ENCODE data around the gene SYNGR1. TPM values are rescaled to one million over a fixed set of nuclear protein-coding genes. Genes with fewer than 3 reads are reported as not detected.

Gene SYNGR1
- total and polyA plus RNA-seq, 2 of the 8 experiments (the other 6 are each of a cell fraction or from before 2014, with no cell fraction given): 32.5 to 84.7 TPM

- Histone ChIP-seq H2BK120ac (replicated peaks; ENCODE audit: low read depth, low read length) (no peak overlapping the region), H3K4ac (replicated peaks; ENCODE audit: insufficient read length, low read depth, low read length) (peak overlapping the region; percentile 19), H3K4me3 (ENCODE audit: extremely low read depth in 1 of 4, insufficient read depth in 2 of 4, low read depth in 3 of 4, low read length in 4 of 4) (no peak overlapping the region), H2AFZ (ENCODE audit: low read length) (no peak overlapping the region), H3K79me1 (ENCODE audit: low read depth, low read length) (peaks cover 6% of the 10 kb centered on the region; the same call in 1 of the 2 replicates), H3K9ac (replicated peaks in 1 of 4; ENCODE audit: extremely low read depth in 1 of 4, low read depth in 3 of 4, low read length in 3 of 4) (no peak overlapping the region; a peak in 1 of 7 replicates), H2BK15ac (ENCODE audit: low read length) (peak overlapping the region; percentile 61; the same call in 1 of the 2 replicates), H3K79me2 (ENCODE audit: control insufficient read depth in 1 of 2, insufficient read depth in 2 of 2, low read length in 2 of 2) (peaks cover 0 to 4% of the 10 kb centered on the region in 2 experiments; a peak in 1 of 4 replicates), H3K23me2 (ENCODE audit: low read depth, low read length) (no peaks in the 10 kb centered on the region), H3K4me1 (replicated peaks in 1 of 4; ENCODE audit: control insufficient read depth in 3 of 4, insufficient read depth in 4 of 4, low read length in 3 of 4) (peaks cover 4 to 39% (median 26%) of the 10 kb centered on the region in 4 experiments), H4K8ac (ENCODE audit: extremely low read depth, insufficient read depth, low read length) (no peak overlapping the region), H2BK5ac (ENCODE audit: low read depth, low read length) (peak overlapping the region; percentile 49; the same call in 1 of the 2 replicates), H4K5ac (ENCODE audit: insufficient read length, low read depth, low read length) (peak overlapping the region; percentile 12), H3K23ac (ENCODE audit: insufficient read length) (no peak overlapping the region), H4K20me1 (replicated peaks in 1 of 2; ENCODE audit: control insufficient read depth in 1 of 2, insufficient read depth in 2 of 2, low read length in 2 of 2) (peaks cover 5 to 8% of the 10 kb centered on the region in 2 experiments), H3K14ac (ENCODE audit: insufficient read length) (no peak overlapping the region), H2AK5ac (ENCODE audit: low read depth, low read length) (peak overlapping the region; percentile 86; the same call in 1 of the 2 replicates), H3K9me3 (ENCODE audit: insufficient read depth in 2 of 2, low read depth in 1 of 2, low read length in 1 of 2) (no peaks in the 10 kb centered on the region), H3K27me3 (replicated peaks in 1 of 4; ENCODE audit: control insufficient read depth in 3 of 4, extremely low read depth in 1 of 4, insufficient read depth in 3 of 4, low read length in 3 of 4) (0 out of 7 replicates have a peak, but pooled peaks cover 0 to 2% (median 0%) of the 10 kb centered on the region in 4 experiments), H3K4me2 (ENCODE audit: insufficient read depth in 1 of 2, low read depth in 2 of 2, low read length in 2 of 2) (peak overlapping the region; percentile 21 to 40; a peak in 3 of 4 replicates), H3K18ac (ENCODE audit: extremely low read depth, low read length) (peak overlapping the region; percentile 68; the same call in 1 of the 2 replicates), H2BK20ac (ENCODE audit: low read length) (no peak overlapping the region), H3K27ac (ENCODE audit: low read depth, low read length) (peak overlapping the region; percentile 12; the same call in 1 of the 2 replicates), H3K56ac (replicated peaks; ENCODE audit: insufficient read length, low read depth, low read length) (no peak overlapping the region), H3K36me3 (ENCODE audit: control insufficient read depth in 2 of 4, insufficient read depth in 4 of 4, low read length in 3 of 4) (peaks cover 0 to 5% (median 0%) of the 10 kb centered on the region in 4 experiments; a peak in 2 of 8 replicates), H2BK12ac (ENCODE audit: low read depth, low read length) (peak overlapping the region; percentile 77; the same call in 1 of the 2 replicates), H4K91ac (replicated peaks; ENCODE audit: insufficient read length, low read length) (peak overlapping the region; percentile 76)
- peak; percentile 77 for TF ChIP-seq ASH2L (IDR thresholded peaks at IDR 0.05; ENCODE audit: low read length)
- TF ChIP-seq CTBP2 (IDR thresholded peaks at IDR 0.05; ENCODE audit: borderline replicate concordance, insufficient read depth, insufficient read length, low read length): no peak
- peak; percentile 62; the same call in 1 of the 2 replicates for TF ChIP-seq SP1 (IDR thresholded peaks at IDR 0.05; ENCODE audit: low read depth, low read length)
- TF ChIP-seq RBBP5 (IDR thresholded peaks at IDR 0.05; ENCODE audit: borderline replicate concordance, low read depth, low read length): peak; percentile 90
- TF ChIP-seq JUND (IDR thresholded peaks at IDR 0.05; ENCODE audit: low read length): no peak
- peak; percentile 28; the same call in 1 of the 2 replicates for TF ChIP-seq MAX (IDR thresholded peaks at IDR 0.05)
- POLR2A ChIA-PET (ENCODE audit: partially characterized antibody): interaction anchor here (0.7 to 22.5 kb wide), 4 partner anchors 10 to 47 kb away, joined by 3 to 413 read pairs (median 3); partner anchors contain the start of gene RPL3
- FAIRE-seq (no peak), DNase-seq (ENCODE audit: low read depth in 1 of 2, low spot score in 2 of 2) (no peak)
- 55% methylated on average over 9 of the region's 11 CpGs; no CpG with 5 or more reads in 1 of the 2 experiments for WGBS, 2 experiments (ENCODE audit: extremely low coverage in 1 of 2, insufficient coverage in 1 of 2, insufficient read length in 1 of 2, insufficient replicate concordance in 2 of 2, low coverage in 1 of 2, low lambda C conversion rate in 2 of 2, missing lambda C conversion rate in 1 of 2)
- CTCF ChIA-PET (ENCODE audit: partially characterized antibody): interaction anchor here (1.1 to 2.1 kb wide), 3 partner anchors 16 to 38 kb away, joined by 5 to 7 read pairs (median 5); partner anchors contain the start of gene TAB1
Measured at GRCh38 chr22:39362271-39362670, 12.5 kb downstream of the SYNGR1 start.
